ENCODE results near the gene STT3B. TPM values are rescaled to one million over a fixed set of nuclear protein-coding genes. Genes with fewer than 3 reads are reported as not detected.

The STT3B gene
- total and polyA plus RNA-seq, 2 experiments from 2014 or later: 105 to 106 TPM

- DNase-seq (ENCODE audit: low read depth in 1 of 2, low spot score in 1 of 2): no peak
- Histone ChIP-seq H3K9me3 (ENCODE audit: low read depth) (no peaks in the 10 kb centered on the region), H3K27me3 (no peaks in the 10 kb centered on the region), H3K27ac (no peak overlapping the region), H3K4me3 (no peak overlapping the region), H3K36me3 (no peaks in the 10 kb centered on the region), H3K4me1 (ENCODE audit: low read depth) (no peaks in the 10 kb centered on the region)
- TF ChIP-seq, protein P1, sequence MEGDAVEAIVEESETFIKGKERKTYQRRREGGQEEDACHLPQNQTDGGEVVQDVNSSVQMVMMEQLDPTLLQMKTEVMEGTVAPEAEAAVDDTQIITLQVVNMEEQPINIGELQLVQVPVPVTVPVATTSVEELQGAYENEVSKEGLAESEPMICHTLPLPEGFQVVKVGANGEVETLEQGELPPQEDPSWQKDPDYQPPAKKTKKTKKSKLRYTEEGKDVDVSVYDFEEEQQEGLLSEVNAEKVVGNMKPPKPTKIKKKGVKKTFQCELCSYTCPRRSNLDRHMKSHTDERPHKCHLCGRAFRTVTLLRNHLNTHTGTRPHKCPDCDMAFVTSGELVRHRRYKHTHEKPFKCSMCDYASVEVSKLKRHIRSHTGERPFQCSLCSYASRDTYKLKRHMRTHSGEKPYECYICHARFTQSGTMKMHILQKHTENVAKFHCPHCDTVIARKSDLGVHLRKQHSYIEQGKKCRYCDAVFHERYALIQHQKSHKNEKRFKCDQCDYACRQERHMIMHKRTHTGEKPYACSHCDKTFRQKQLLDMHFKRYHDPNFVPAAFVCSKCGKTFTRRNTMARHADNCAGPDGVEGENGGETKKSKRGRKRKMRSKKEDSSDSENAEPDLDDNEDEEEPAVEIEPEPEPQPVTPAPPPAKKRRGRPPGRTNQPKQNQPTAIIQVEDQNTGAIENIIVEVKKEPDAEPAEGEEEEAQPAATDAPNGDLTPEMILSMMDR (IDR thresholded peaks at IDR 0.05; ENCODE audit: low read depth, low read length): no peak
Measured at GRCh38 chr3:31508452-31509146, 24.1 kb upstream of the STT3B start.

DNA sequence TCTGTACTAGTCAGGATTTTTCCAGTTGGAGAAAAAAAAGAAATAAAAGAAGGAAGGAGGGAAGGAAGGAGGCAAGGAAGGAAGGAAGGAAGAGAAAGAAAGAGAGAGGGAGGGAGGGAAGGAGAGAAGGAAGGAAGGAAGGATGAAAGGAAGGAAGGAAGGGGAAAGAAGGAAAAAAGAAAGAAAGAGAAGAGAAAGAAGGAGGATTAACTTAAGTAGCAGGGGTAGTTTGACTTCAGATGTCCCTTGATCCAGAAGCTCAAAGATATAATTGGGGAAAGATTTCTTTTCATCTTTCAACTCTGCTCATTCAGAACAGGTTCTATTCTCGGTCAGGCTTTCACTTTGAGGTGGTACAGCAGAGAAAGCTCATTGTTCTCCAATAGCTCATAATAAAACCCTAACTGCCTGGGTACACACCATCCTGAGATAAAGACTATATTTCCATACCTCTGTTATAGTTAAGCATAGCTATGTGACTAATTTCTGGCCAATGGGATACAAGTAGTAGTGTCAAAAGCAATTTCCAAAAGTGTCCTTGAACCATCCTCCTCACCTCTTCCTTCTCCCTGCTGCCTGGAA, 23.5 kb upstream of the STT3B start:
- Histone ChIP-seq H3K27ac (no peak overlapping the region), H3K27me3 (no peaks in the 10 kb centered on the region), H3K4me3 (no peak overlapping the region), H3K4me1 (ENCODE audit: low read depth) (no peaks in the 10 kb centered on the region), H3K36me3 (no peaks in the 10 kb centered on the region), H3K9me3 (ENCODE audit: low read depth) (no peaks in the 10 kb centered on the region)
- DNase-seq (ENCODE audit: low read depth in 1 of 2, low spot score in 1 of 2): no peak
- TF ChIP-seq, protein P1 (IDR thresholded peaks at IDR 0.05; ENCODE audit: low read depth, low read length): no peak

- H3K27ac ChIP-seq: no peak overlapping the region
- TF ChIP-seq, protein P1 (IDR thresholded peaks at IDR 0.05; ENCODE audit: low read depth, low read length): no peak
- no peak overlapping the region for H3K4me3 ChIP-seq
- H3K27me3 ChIP-seq: no peaks in the 10 kb centered on the region
- H3K4me1 ChIP-seq (ENCODE audit: low read depth): no peaks in the 10 kb centered on the region
- DNase-seq (ENCODE audit: low read depth in 1 of 2, low spot score in 1 of 2): no peak
- H3K9me3 ChIP-seq (ENCODE audit: low read depth): no peaks in the 10 kb centered on the region
- no peaks in the 10 kb centered on the region for H3K36me3 ChIP-seq
Measured at GRCh38 chr3:31514570-31514969, 18.2 kb upstream of the STT3B start.

DNA sequence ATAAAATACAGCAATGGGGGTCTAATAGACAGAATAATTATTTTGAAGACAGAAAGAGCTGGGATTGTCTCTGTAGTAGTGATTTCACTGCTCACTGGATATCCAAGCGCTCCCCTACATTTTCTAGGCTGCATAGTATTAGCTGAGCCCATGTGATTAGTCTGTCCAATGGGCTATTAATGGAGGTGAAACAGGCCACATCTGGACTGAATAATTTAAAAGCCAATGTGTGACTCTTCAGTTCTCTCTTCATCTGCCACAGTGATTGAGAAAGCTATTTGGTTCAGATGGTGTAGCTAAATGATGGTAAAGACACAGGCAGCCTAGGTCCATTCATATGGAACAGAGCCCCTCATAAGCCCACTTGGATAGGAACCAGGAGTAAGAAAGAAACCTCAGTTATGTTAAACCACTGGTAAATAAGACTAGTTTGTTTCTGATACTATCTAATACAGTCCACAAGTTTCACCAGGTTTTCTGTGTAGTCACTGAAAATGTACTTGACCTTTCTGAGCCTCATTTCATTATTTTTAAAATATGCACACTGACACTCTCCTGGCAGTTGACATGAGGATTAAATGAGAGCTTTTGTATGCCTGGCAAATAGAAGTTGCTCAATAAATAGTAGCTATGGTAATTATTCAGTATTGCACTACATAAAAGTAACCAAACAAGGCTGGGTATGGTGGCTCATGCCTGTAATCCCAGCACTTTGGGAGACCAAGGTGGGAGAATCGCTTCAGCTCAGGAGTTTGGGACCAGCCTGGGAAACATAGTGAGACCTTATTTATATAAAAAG, 17.0 kb upstream of the STT3B start:
- no peaks in the 10 kb centered on the region for H3K4me1 ChIP-seq (ENCODE audit: low read depth)
- no peak overlapping the region for H3K4me3 ChIP-seq
- H3K27ac ChIP-seq: no peak overlapping the region
- no peaks in the 10 kb centered on the region for H3K27me3 ChIP-seq
- H3K36me3 ChIP-seq: no peaks in the 10 kb centered on the region
- DNase-seq (ENCODE audit: low read depth in 1 of 2, low spot score in 1 of 2): no peak
- TF ChIP-seq, protein P1 (IDR thresholded peaks at IDR 0.05; ENCODE audit: low read depth, low read length): no peak
- no peaks in the 10 kb centered on the region for H3K9me3 ChIP-seq (ENCODE audit: low read depth)

DNA sequence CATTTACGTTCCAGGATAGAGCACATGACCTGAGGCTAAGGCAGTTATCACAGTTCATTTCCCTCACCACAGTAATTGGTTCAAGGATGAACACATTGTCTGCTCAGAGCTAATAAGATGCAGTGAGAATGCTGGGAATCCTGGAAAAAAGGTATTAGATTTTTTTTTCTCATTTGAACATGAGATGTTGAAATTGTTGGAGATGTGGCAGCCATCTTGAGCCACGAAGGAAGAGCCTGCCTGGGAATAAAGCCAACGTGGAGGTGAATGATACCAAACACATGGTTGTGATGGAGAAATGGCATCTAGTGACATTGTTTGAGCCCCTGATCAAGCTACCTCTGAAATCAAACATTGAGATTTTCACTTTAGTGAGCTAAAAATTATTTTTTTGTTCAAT, 16.0 kb upstream of the STT3B start:
- no peak overlapping the region for H3K4me3 ChIP-seq
- no peak for DNase-seq (ENCODE audit: low read depth in 1 of 2, low spot score in 1 of 2)
- H3K36me3 ChIP-seq: no peaks in the 10 kb centered on the region
- H3K27me3 ChIP-seq: no peaks in the 10 kb centered on the region
- H3K4me1 ChIP-seq (ENCODE audit: low read depth): no peaks in the 10 kb centered on the region
- no peak overlapping the region for H3K27ac ChIP-seq
- H3K9me3 ChIP-seq (ENCODE audit: low read depth): no peaks in the 10 kb centered on the region
- TF ChIP-seq, protein P1 (IDR thresholded peaks at IDR 0.05; ENCODE audit: low read depth, low read length): no peak

Data from cardiac muscle cell (in vitro differentiated cells and primary cell).